Glomerular visceral epithelial cell (primary cell): ENCODE results near the gene ARHGAP6.
"Not testable (repeated sequence)": the region's sequence is repeated elsewhere in the genome, so short reads cannot be mapped to it uniquely, and the experiment has no call there.

Experiments
- DNase-seq: peaks from one replicate; pipeline ENCODE4 v3.0.0-alpha.2; 2016; ENCODE audit errors: extremely low spot score

Gene ARHGAP6

DNA sequence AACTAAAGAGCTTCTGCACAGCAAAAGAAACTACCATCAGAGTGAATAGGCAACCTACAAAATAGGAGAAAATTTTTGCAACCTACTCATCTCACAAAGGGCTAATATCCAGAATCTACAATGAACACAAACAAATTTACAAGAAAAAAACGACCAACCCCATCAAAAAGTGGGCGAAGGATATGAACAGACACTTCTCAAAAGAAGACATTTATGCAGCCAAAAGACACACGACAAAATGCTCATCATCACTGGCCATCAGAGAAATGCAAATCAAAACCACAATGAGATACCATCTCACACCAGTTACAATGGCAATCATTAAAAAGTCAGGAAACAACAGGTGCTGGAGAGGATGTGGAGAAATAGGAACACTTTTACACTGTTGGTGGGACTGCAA lies 304.1 kb downstream of the ARHGAP6 start:
- DNase-seq, result not testable (repeated sequence)

DNA sequence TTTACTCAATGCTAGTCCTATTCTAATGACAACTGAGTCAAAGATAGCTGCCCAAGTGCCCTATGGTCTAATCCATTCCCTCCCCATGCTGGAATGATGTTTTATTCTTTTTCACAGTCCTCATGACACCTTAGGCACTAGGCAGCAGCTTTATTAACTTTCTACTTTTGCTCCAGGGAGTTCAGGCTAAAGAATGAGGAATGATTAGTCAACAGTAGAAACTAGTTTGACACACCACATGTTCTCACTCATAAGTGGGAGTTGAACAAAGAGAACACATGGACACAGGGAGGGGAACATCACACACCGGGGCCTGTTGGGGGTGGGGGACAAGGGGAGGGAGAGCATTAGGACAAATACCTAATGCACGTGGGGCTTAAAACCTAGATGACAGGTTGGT lies 309.8 kb downstream of the ARHGAP6 start:
- not testable (repeated sequence) for DNase-seq

DNA sequence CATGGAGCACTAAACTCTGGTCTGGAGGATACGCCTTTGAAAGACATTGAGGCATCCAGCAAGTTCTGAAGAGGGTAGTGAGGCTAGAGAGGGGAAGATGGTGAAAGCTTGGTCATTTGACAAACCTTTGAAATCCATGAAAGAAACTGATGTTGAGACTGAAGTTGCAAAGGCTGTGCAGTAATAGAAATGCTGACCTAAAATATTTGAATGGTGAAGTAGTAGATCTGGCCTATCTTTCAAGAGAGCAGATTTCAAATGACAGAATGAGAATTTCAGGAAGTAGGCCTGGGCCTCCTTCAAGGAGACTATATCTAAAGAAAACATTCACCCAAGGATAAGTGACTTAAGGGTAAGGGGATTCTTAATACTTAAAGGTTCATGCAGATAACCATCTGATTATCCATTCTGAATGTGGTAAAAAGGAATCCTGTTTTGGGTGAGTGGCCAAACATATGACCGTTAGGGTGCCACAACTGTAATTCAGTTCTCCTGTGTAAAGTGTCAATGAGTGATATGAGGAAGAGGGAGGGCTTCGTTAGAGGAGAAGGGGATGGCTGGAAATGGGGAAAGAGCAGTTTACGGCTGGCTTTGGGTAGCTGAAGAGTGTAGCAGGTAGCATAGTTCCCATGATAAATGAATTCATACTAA lies 310.3 kb downstream of the ARHGAP6 start:
- no peak for DNase-seq

GRCh38 chrX:11352296-11352741 lies 313.4 kb downstream of the ARHGAP6 start:
- no peak for DNase-seq

GRCh38 chrX:11351375-11352295 lies 314.1 kb downstream of the ARHGAP6 start:
- peak; percentile 64 for DNase-seq

DNA sequence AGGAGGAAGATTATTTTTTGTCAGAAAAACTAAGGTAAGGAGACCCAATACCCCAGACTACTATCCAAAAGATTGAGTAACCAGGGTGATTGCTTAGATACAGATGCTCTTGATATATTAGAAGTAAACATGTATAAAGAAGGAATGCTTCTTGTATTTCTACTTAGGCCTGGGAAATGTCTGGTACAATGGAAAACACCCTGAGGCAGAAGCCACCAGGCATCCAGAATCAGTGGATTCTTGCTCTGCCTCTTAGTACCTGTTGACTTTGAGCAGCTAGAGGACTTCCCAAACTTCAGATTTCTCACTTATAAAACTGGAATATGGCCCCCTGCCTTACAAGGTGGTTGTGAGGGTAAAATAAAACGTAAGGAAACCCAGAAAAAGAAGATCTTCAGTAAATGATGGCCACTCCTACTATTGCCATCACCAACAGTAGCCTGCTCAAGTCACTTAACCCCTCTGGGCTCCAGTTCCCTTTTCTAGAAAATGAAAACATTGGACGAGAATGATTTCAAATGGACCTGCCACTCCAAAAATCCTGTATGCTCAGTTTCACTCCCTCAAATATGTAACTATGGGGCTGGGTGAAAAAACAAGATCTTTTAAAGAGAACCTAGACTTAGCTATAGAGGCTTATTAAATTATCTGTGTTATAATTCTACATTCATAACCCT lies 315.9 kb downstream of the ARHGAP6 start:
- DNase-seq, result no peak

GRCh38 chrX:11349020-11349419 lies 316.7 kb downstream of the ARHGAP6 start:
- no peak for DNase-seq

DNA sequence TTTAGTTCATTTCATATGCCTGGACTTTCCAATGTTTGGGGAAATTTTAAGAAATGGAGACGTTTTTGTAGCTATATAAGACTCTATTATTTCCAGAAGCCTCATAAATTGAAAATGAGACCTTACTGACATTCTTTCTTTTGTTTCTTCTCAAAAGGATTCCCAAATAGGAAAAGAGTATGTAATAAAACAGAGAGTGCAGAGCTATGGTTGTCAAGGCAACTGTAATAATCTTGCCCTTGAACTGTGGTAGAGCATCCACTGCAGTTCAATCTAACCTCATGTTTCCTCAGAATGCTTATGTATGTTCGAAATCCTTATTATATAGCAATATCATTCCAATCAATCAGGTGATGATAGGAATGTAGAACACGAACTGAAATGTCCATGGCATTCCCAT lies 318.4 kb downstream of the ARHGAP6 start:
- DNase-seq, result no peak

- no peak for DNase-seq
Observed at GRCh38 chrX:11346121-11346682, 319.5 kb downstream of the ARHGAP6 start.

DNA sequence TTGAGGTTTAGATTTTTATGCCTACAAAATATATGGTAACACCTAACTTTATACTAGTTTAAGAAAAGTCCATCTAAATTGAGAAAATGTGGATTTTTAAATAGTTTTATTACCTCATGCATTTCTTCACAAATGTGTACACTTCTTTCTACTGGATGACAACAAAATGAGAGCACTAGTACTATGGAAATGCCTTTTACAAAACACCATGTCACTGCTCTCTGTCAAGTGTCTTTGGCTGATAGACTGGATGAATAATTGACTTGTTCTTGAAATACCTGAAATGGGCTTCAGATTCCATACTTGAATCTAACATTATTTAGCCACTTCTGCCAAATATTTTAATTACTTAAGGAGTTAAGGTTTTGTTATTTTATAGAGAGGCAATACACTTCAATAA lies 323.0 kb downstream of the ARHGAP6 start:
- no peak for DNase-seq

DNA sequence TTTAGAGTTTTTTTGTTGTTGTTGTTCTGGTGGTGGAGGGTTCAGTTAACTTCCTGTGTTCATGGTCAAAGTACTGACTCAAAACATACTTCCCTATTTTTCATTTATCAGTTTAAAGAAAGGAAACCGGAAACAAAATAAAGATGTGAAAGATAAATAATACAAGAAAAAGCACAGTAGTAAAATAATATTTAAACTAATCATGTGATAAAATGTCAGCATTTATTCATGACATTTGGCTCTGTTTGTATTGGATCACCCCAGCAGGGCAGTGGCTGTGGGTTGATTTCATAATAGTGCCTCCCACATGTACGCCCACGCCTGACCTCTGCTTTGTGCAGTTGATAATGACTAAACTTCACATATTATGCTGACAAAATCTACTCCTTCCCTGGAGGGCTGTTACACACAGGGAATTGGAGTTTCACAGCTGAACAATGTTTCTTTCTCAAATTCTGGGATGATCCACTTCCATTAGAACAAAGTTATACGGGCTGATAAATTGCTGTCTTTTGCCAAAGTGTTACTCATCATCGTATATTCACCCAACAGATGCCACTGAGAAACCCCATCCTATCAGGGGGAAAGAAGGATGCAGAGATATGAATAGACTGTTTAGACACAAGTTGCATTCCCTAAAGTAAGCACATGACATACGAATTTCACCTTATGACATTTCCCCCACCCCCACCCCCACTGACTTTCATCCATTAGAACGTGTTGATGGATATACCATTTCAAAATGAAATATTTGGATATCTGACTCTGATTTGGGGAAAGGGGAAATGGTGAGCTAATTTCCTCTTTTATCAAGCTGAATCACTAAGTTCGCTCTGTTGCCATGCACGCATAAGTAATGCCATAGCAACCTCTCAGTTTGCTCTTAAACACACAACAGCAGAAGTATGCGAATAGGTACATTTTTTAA lies 324.2 kb downstream of the ARHGAP6 start:
- DNase-seq, result peak; percentile 52

DNA sequence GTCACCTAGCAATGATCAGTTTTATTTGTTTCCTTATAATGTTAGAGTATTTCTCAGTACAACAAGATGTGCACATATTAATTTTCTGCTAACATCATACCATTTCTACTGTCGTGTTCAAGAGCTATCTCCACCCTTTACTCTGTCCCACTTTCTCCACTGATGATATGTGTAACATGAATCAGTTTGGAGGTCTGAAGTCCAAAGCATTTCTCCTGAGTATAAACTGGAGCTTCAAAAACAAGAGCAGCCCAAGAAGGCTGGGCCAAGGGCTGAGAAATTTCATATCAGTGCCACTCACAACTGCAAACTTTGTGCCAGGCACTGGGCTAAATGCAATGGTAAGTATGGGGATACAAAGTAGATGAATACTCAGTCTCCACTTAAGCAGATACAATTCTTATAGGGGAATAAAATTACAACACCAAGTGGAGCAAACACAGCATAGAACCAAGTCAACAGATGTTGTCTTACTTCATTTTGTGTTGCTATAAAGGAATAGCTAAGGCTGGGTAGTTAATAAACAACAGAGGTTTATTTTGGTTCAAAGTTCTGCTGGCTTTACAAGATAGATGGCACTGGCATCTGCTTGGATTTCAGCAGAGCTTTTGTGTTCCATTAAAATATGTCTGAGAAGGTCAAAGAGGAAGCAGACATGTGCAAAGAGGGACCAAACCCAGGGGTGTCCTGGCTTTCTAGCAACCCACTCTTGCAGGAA lies 328.3 kb downstream of the ARHGAP6 start:
- no peak for DNase-seq

- DNase-seq, result no peak
Observed at GRCh38 chrX:11336201-11336600, 329.5 kb downstream of the ARHGAP6 start.

DNA sequence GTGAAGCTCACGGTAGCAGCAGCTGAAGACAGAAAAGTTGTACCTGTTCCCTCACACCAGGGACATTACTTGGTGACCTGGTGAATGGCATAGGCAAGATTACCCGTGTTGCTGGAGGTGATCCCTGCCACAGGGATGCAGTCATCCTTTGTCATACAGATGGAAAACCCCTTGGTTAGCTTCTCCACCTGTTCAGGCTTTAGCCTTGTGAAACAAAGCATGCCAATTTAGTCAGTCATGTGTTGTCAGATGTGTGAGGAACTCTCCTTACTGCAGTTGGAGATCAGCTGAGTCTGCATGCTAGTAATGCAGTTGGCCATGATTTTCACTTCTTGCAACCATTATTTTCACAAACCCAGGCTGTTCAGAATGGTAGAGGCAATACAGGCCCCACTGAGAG lies 331.6 kb downstream of the ARHGAP6 start:
- peak; percentile 7 for DNase-seq

DNA sequence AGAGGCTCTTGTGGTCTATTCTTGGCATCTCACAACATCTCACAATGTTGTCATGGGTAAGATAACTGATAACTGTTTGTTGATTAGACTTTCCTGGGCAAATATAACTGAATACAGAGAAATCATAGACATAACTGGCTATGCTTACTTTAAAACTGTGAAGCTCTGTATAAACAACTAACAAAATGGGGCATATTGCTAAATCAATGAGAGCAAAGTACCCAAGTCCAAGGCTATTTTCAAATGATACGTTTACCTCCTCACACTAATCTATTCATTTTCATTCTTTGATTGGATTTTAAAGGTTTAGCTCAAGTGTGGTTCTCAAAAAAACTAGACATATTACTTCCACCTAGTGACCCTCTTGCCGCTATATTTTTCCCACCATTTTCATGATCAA lies 333.9 kb downstream of the ARHGAP6 start:
- DNase-seq, result no peak

GRCh38 chrX:11329021-11329420 lies 336.7 kb downstream of the ARHGAP6 start:
- DNase-seq, result peak; percentile 11

DNA sequence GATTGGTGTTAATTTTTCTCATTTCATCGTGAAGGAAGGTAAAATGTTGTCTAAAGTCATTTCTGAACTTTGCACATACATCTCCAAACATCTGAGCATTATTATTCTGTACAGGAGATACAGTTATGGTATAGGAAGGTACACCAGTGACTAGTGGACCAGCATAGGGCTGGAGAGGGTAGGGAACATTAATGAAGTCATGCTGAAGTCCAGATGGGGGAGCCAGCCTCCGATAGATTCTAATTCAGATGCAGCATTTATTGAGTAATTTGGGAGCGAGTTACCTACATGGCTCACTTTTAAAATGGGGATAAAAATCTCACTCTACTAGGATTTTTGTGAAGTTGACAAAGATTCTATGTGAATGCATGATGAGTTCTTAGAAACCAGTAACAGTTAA lies 337.6 kb downstream of the ARHGAP6 start:
- no peak for DNase-seq

GRCh38 chrX:11321986-11322385 lies 343.7 kb downstream of the ARHGAP6 start:
- DNase-seq, result no peak

DNA sequence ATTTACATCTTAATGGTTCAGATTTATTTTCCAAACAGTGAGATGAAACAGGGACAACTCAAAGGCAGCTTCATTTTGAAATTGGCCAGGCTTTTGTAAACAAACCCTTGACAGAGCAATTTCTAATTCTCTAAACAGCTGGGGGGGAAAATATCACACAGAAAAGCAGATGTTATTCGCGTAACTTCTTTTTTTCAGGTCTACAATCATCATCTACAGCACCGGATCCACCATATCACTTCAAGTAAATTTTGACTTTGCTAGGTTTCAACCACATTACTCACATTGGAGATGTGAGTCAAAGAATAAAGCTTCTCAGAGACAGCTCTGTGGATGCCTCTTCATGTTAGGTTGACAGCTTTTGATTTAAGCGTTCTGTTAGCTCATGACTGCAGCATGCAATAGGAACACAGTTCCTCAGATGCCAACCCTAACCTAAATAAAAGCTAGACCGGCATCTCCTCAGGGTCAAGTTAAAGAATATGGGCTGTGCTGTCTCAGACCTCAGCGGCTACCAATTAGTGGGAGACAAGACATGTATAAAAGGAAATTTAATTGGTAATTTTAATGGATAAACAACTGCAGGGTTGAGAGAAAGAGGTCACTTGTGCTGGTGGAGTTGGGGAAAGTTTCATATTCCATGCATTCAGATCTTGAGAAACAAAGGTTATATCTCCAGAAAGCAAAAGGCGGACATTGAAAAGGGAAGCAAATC lies 345.8 kb downstream of the ARHGAP6 start:
- no peak for DNase-seq

DNA sequence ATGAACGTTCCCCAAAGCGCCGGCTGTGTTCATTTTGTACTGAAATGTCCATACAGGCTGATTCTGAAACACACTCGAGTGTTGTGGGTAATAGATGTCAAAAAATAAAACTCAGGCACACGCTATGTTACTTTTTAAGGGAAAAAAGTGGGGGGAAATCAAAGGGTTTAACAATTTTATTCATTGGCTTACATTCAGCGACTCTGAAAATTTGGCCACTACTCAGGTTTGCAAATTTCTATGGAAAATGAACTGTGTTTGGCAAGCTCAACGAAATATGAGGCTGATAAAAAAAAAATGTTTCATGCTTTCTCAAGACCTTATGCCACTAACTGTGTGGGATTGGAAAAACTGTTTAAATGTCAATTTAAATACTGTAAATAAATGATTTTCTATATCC lies 354.0 kb downstream of the ARHGAP6 start:
- no peak for DNase-seq
